Panc1 (cell line): Measurements from ENCODE around the gene CRYGS.

Experiments used
- POLR2AphosphoS5 ChIP-seq: IDR thresholded peaks from 2 replicates; pipeline ENCODE4 v1.6.1; 2012; ENCODE audit warnings: mild to moderate bottlenecking, low read depth, low read length, moderate library complexity
- TF ChIP-seq, protein P1 (sequence below): fragments of 450-650 bp; IDR thresholded peaks from 2 replicates; pipeline ENCODE4 v1.5.1; 2017; ENCODE audit warnings: mild to moderate bottlenecking
- TF ChIP-seq, protein P2 (sequence below), 2 experiments: IDR thresholded peaks; 2 replicates each; pipeline ENCODE4 v1.6.1; 2011 to 2012; ENCODE audit warnings: low read depth in 2 of 2, control low read depth in 1 of 2, low read length in 1 of 2, mild to moderate bottlenecking in 1 of 2, moderate library complexity in 1 of 2; ENCODE audit not compliant: insufficient read depth in 1 of 2

DNA sequence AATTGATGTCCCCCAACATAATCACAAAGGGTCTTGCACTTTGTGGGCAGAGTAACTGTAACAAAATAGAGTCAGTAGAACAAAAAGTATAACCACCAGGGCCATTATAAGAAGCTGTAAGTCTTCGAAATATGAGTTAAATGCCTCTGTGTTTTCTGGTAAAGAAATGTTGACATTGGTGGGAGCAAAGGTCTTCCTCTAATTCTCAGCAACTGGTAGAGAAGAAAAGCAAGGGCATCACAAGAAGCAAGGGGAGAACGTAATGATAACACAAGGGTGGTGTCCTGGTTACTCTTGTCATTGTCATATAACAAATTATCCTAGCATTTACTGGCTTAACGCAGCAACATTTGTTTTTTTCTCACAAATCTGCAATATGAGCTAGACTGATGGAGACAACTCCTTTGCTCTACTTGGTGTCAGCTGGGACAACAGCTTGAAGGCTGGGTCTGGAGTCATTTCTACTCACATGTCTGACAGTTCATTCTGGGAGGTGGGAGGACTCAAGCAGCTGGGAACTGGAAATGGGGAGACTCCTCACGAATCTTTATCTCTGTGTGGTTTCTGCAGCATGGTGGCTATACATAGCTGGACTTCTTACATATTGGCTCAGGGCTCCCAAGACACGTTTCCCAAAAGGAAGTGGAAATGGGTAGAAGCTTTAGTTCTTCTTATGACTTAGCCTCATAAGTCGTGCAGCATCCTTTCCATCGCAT is 46.6 kb upstream of the CRYGS start:
- no peak for TF ChIP-seq POLR2AphosphoS5
- TF ChIP-seq, protein P1, sequence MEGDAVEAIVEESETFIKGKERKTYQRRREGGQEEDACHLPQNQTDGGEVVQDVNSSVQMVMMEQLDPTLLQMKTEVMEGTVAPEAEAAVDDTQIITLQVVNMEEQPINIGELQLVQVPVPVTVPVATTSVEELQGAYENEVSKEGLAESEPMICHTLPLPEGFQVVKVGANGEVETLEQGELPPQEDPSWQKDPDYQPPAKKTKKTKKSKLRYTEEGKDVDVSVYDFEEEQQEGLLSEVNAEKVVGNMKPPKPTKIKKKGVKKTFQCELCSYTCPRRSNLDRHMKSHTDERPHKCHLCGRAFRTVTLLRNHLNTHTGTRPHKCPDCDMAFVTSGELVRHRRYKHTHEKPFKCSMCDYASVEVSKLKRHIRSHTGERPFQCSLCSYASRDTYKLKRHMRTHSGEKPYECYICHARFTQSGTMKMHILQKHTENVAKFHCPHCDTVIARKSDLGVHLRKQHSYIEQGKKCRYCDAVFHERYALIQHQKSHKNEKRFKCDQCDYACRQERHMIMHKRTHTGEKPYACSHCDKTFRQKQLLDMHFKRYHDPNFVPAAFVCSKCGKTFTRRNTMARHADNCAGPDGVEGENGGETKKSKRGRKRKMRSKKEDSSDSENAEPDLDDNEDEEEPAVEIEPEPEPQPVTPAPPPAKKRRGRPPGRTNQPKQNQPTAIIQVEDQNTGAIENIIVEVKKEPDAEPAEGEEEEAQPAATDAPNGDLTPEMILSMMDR = no peak
- TF ChIP-seq, protein P2, sequence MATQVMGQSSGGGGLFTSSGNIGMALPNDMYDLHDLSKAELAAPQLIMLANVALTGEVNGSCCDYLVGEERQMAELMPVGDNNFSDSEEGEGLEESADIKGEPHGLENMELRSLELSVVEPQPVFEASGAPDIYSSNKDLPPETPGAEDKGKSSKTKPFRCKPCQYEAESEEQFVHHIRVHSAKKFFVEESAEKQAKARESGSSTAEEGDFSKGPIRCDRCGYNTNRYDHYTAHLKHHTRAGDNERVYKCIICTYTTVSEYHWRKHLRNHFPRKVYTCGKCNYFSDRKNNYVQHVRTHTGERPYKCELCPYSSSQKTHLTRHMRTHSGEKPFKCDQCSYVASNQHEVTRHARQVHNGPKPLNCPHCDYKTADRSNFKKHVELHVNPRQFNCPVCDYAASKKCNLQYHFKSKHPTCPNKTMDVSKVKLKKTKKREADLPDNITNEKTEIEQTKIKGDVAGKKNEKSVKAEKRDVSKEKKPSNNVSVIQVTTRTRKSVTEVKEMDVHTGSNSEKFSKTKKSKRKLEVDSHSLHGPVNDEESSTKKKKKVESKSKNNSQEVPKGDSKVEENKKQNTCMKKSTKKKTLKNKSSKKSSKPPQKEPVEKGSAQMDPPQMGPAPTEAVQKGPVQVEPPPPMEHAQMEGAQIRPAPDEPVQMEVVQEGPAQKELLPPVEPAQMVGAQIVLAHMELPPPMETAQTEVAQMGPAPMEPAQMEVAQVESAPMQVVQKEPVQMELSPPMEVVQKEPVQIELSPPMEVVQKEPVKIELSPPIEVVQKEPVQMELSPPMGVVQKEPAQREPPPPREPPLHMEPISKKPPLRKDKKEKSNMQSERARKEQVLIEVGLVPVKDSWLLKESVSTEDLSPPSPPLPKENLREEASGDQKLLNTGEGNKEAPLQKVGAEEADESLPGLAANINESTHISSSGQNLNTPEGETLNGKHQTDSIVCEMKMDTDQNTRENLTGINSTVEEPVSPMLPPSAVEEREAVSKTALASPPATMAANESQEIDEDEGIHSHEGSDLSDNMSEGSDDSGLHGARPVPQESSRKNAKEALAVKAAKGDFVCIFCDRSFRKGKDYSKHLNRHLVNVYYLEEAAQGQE (IDR thresholded peaks at IDR 0.05; ENCODE audit: insufficient read depth in 1 of 2, low read depth in 2 of 2, low read length in 1 of 2) = no peak
